HepG2 (cell line): Measurements from ENCODE around the gene IKBIP. TPM values are rescaled to one million over a fixed set of nuclear protein-coding genes. Genes with fewer than 3 reads are reported as not detected.
A peak's percentile ranks its signal among the peaks of the same experiment; 100 is the strongest.

ENCODE experiments used
- ATAC-seq: fragments of 200-7000 bp; cut with Tn5 transposase; 3 replicates; pipeline ENCODE4 v1.9.1; 2020; ENCODE audit warnings: mild to moderate bottlenecking, moderate library complexity
- BruUV-seq: library from RNA; stranded (reverse); fragments of 400-500 nt; replicated peaks from 2 replicates; lab custom pipeline; 2021; lab: Mats Ljungman, UMichigan
- CTCF ChIA-PET: fragments of 300-600 bp; formaldehyde crosslinking; extraction: SDS; loops from one replicate; lab custom pipeline; 2021; ENCODE audit warnings: low total read pairs, inconsistent platforms, low intra/inter-chr PET ratio; lab: Yijun Ruan, JAX
- POLR2A ChIA-PET: fragments of 350-600 bp; sonication (Branson Sonifier 250); formaldehyde crosslinking; loops from one replicate; lab custom pipeline; 2020; ENCODE audit warnings: antibody characterized with exemption, inconsistent platforms; lab: Yijun Ruan, JAX
- DNase-seq: peaks from one replicate; pipeline ENCODE4 v3.0.0-alpha.2; 2015; ENCODE audit warnings: low spot score
- FAIRE-seq: peaks from 3 replicates; lab custom pipeline; 2011; peaks lifted over from hg19 to GRCh38; lab: Jason Lieb, UNC
- H2AFZ ChIP-seq: one replicate; pipeline ENCODE4 v1.6.1; 2011; ENCODE audit warnings: low read length, inconsistent platforms
- H3K27ac ChIP-seq: fragments of 300-600 bp; 3 replicates; pipeline ENCODE4 v1.8.0; 2011; ENCODE audit warnings: mixed run types, mild to moderate bottlenecking, mixed read lengths, low read length, inconsistent platforms; ENCODE audit not compliant: insufficient read depth; ENCODE audit errors: extremely low read length
- H3K27me3 ChIP-seq, 2 experiments: fragments of 200-600 bp in 1 of 2; 2 replicates in 1 of 2; 3 replicates in 1 of 2; pipeline versions ENCODE4 v1.6.0 to v1.8.0; 2011; ENCODE audit warnings: low read length in 2 of 2, mild to moderate bottlenecking in 2 of 2, moderate library complexity in 2 of 2, inconsistent platforms in 1 of 2; ENCODE audit not compliant: insufficient read depth in 2 of 2, control insufficient read depth in 1 of 2
- H3K36me3 ChIP-seq, 2 experiments: fragments of 200-600 bp in 1 of 2; replicated peaks in 1 of 2; 2 replicates in 1 of 2; 3 replicates in 1 of 2; pipeline versions ENCODE4 v1.5.1 to v1.8.0; 2011; ENCODE audit warnings: low read length in 2 of 2, inconsistent platforms in 1 of 2; ENCODE audit not compliant: insufficient read depth in 2 of 2, control insufficient read depth in 1 of 2
- H3K4me1 ChIP-seq: 2 replicates; pipeline ENCODE4 v1.5.1; 2012; ENCODE audit warnings: low read length, inconsistent platforms; ENCODE audit not compliant: insufficient read depth
- H3K4me2 ChIP-seq: 2 replicates; pipeline ENCODE4 v1.6.0; 2011; ENCODE audit warnings: low read depth, low read length, inconsistent platforms
- H3K4me3 ChIP-seq, 3 experiments: fragments of 200-600 bp in 1 of 3; sonication (generic), shearing (Covaris generic) in 1 of 3; replicated peaks in 1 of 3; 2 replicates each; pipeline ENCODE4 v1.5.1; 2011 to 2016; ENCODE audit warnings: low read length in 3 of 3, inconsistent platforms in 2 of 3, low read depth in 2 of 3, mild to moderate bottlenecking in 2 of 3, control low read depth in 1 of 3, mixed read lengths in 1 of 3; ENCODE audit not compliant: insufficient read depth in 1 of 3
- H3K79me2 ChIP-seq: one replicate; pipeline ENCODE4 v1.6.1; 2011; ENCODE audit warnings: low read length, inconsistent platforms; ENCODE audit not compliant: insufficient read depth
- H3K9ac ChIP-seq: 2 replicates; pipeline ENCODE4 v1.6.0; 2011; ENCODE audit warnings: mild to moderate bottlenecking, low read depth, low read length, inconsistent platforms; ENCODE audit not compliant: insufficient read depth
- H3K9me3 ChIP-seq: 2 replicates; pipeline ENCODE4 v1.5.1; 2012; ENCODE audit warnings: mild to moderate bottlenecking, low read length
- H4K20me1 ChIP-seq: 2 replicates; pipeline ENCODE4 v1.6.0; 2011; ENCODE audit warnings: inconsistent platforms, mild to moderate bottlenecking, low read length, moderate library complexity; ENCODE audit not compliant: insufficient read depth
- DR1 ChIP-seq: sonication (generic); formaldehyde crosslinking; IDR thresholded peaks from 2 replicates; pipeline ENCODE4 v1.8.0; 2021; ENCODE audit warnings: mild to moderate bottlenecking, missing genetic modification reagents, inconsistent platforms
- HOMEZ ChIP-seq: IDR thresholded peaks from 2 replicates; pipeline ENCODE4 v1.6.1; 2016; ENCODE audit warnings: low read depth
- KDM5A ChIP-seq: fragments of 200-600 bp; sonication (generic); IDR thresholded peaks from 2 replicates; pipeline ENCODE4 v1.7.0; 2018; ENCODE audit warnings: antibody characterized with exemption, mild to moderate bottlenecking, low read length, borderline replicate concordance
- NFE2 ChIP-seq: sonication (generic); formaldehyde crosslinking; IDR thresholded peaks from 2 replicates; pipeline ENCODE4 v1.4.0; 2020; ENCODE audit warnings: missing genetic modification reagents
- PAF1 ChIP-seq: IDR thresholded peaks from 2 replicates; pipeline ENCODE4 v1.6.1; 2016; ENCODE audit warnings: missing genetic modification reagents, missing compliant biosample characterization
- ZKSCAN5 ChIP-seq: sonication (generic); formaldehyde crosslinking; IDR thresholded peaks from 2 replicates; pipeline ENCODE4 v1.5.1; 2020; ENCODE audit warnings: mild to moderate bottlenecking, missing genetic modification reagents
- ZNF232 ChIP-seq: sonication (generic); formaldehyde crosslinking; IDR thresholded peaks from 2 replicates; pipeline ENCODE4 v1.4.0; 2020; ENCODE audit warnings: missing genetic modification reagents, borderline replicate concordance
- ZNF296 ChIP-seq: sonication (generic); formaldehyde crosslinking; conservative IDR thresholded peaks from 2 replicates; pipeline ENCODE4 v1.5.0; 2020; ENCODE audit warnings: mild to moderate bottlenecking, missing genetic modification reagents
- WGBS: methylation state at CpG from one replicate; pipeline ENCODE4 v1.1.6; 2017; ENCODE audit warnings: low lambda C conversion rate; 5-methylcytosine and 5-hydroxymethylcytosine counted together
- in situ Hi-C: cut with HindIII; loops from 2 replicates; pipeline ENCODE4 v1.10.0; 2017; ENCODE audit warnings: low pct_unique_long_range_greater_than_20kb; ENCODE audit not compliant: extremely low pct_ligation_motif_present
- intact Hi-C: fragments of 100-400 bp; cut with micrococcal nuclease; formaldehyde crosslinking; loops from one replicate; pipeline ENCODE4 v1.10.0; 2022; ENCODE audit not compliant: unreplicated experiment
- polyA plus RNA-seq, 8 experiments: library from polyadenylated mRNA; depleted of rRNA in 3 of 8; stranded (reverse) in 7 of 8; unstranded in 1 of 8; fragments of >200 nt; fragmentation: Illumina TruSeq in 4 of 8; extraction: Trizol in 4 of 8; gene quantifications; 2 replicates each; pipeline versions ENCODE4 v1.2.1 to v1.2.3, GENCODE V29; 2011 to 2016; ENCODE audit warnings: low read depth in 4 of 8, missing spikeins in 1 of 8, mixed read lengths in 1 of 8; ENCODE audit not compliant: insufficient read depth in 1 of 8
- total RNA-seq, 5 experiments: library from RNA; depleted of rRNA; stranded (reverse); fragments of >200 nt; fragmentation: Illumina TruSeq; extraction: Trizol; gene quantifications; 2 replicates each; pipeline ENCODE4 v1.2.3, GENCODE V29; 2016; ENCODE audit warnings: low read depth in 1 of 5
- TF ChIP-seq, protein P1 (sequence below): sonication (generic); formaldehyde crosslinking; conservative IDR thresholded peaks from 2 replicates; pipeline ENCODE4 v1.5.0; 2020; ENCODE audit warnings: missing genetic modification reagents

Gene IKBIP
- total and polyA plus RNA-seq, 2 of the 13 experiments (the other 11 are each of a cell fraction or from before 2014, with no cell fraction given) = 20.0 to 55.5 TPM

GRCh38 chr12:98587084-98587483, 57.5 kb downstream of the IKBIP start:
- H3K36me3 ChIP-seq = no peaks in the 10 kb centered on the region
- no peaks in the 10 kb centered on the region for H3K9me3 ChIP-seq
- peaks cover 23% of the 10 kb centered on the region for H3K4me1 ChIP-seq
- in situ Hi-C loops (no loop called here), intact Hi-C loops (no loop called here)
- H3K27ac ChIP-seq = no peak overlapping the region
- H3K79me2 ChIP-seq = no peaks in the 10 kb centered on the region
- peak overlapping the region; percentile 32 for H3K4me2 ChIP-seq
- no peak for TF ChIP-seq ZNF296 (CRISPR knock-in tag)
- no peak for TF ChIP-seq HOMEZ (CRISPR knock-in tag)
- TF ChIP-seq ZKSCAN5 (CRISPR knock-in tag) = no peak
- TF ChIP-seq KDM5A = no peak
- TF ChIP-seq ZNF232 (CRISPR knock-in tag) = no peak
- TF ChIP-seq, protein P1, sequence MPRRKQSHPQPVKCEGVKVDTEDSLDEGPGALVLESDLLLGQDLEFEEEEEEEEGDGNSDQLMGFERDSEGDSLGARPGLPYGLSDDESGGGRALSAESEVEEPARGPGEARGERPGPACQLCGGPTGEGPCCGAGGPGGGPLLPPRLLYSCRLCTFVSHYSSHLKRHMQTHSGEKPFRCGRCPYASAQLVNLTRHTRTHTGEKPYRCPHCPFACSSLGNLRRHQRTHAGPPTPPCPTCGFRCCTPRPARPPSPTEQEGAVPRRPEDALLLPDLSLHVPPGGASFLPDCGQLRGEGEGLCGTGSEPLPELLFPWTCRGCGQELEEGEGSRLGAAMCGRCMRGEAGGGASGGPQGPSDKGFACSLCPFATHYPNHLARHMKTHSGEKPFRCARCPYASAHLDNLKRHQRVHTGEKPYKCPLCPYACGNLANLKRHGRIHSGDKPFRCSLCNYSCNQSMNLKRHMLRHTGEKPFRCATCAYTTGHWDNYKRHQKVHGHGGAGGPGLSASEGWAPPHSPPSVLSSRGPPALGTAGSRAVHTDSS = no peak
- no peak for TF ChIP-seq DR1
- TF ChIP-seq PAF1 (CRISPR knock-in tag) = no peak
- TF ChIP-seq NFE2 (CRISPR knock-in tag) = no peak
- ChIA-PET CTCF (no interaction called here), POLR2A (interaction anchor here (0.7 kb wide), 1 partner anchor 15 kb away, joined by 3 read pairs; no protein-coding TSS in a partner anchor)
- BruUV-seq = no TSS peak
- WGBS = 43% methylated on average over 2 of the region's 5 CpGs
- no peaks in the 10 kb centered on the region for H4K20me1 ChIP-seq
- FAIRE-seq (no peak), DNase-seq (no peak), ATAC-seq (peak; percentile 64)
- H3K4me3 ChIP-seq = no peak overlapping the region; a peak in 1 of 6 replicates
- no peak overlapping the region for H3K9ac ChIP-seq
- peak overlapping the region; percentile 56 for H2AFZ ChIP-seq
- H3K27me3 ChIP-seq = no peaks in the 10 kb centered on the region
